ENCODE results near the gene ARHGEF28. TPM values are rescaled to one million over a fixed set of nuclear protein-coding genes. Genes with fewer than 3 reads are reported as not detected.
A peak's percentile ranks its signal among the peaks of the same experiment; 100 is the strongest.

The ARHGEF28 gene
- total RNA-seq, 1 donor from 2014 or later, result 51.8 TPM

GRCh38 chr5:73825199-73825598, 199.2 kb downstream of the ARHGEF28 start:
- ATAC-seq (no peak), DNase-seq (ENCODE audit: low spot score) (no peak)
- intact Hi-C loops (cut with DNase I), result no loop called here

- intact Hi-C loops (cut with DNase I), result no loop called here
- ATAC-seq (no peak), DNase-seq (ENCODE audit: low spot score) (no peak)
These were observed 199.7 kb downstream of the ARHGEF28 start for GRCh38 chr5:73825736-73826135.

GRCh38 chr5:73826301-73827105, 200.5 kb downstream of the ARHGEF28 start:
- ATAC-seq (peak; percentile 78), DNase-seq (ENCODE audit: low spot score) (no peak)

GRCh38 chr5:73827106-73827450, 201.1 kb downstream of the ARHGEF28 start:
- no peak for DNase-seq (ENCODE audit: low spot score)
- intact Hi-C loops (cut with DNase I), result no loop called here
- no peak for ATAC-seq

More at GRCh38 chr5:73826301-73827105, 200.5 kb downstream of the ARHGEF28 start:
- intact Hi-C loops (cut with DNase I), result no loop called here

GRCh38 chr5:73828465-73828864, 202.5 kb downstream of the ARHGEF28 start:
- intact Hi-C loops (cut with DNase I), result no loop called here
- ATAC-seq (no peak), DNase-seq (ENCODE audit: low spot score) (no peak)

- no peak for DNase-seq (ENCODE audit: low spot score)
- intact Hi-C loops (cut with DNase I), result no loop called here
- no peak for ATAC-seq
These were observed 204.7 kb downstream of the ARHGEF28 start for GRCh38 chr5:73830646-73831045.

GRCh38 chr5:73831066-73831465, 205.1 kb downstream of the ARHGEF28 start:
- intact Hi-C loops (cut with DNase I), result no loop called here
- no peak for DNase-seq (ENCODE audit: low spot score)
- no peak for ATAC-seq

- DNase-seq (ENCODE audit: low spot score) (no peak), ATAC-seq (no peak)
- intact Hi-C loops (cut with DNase I), result no loop called here
These were observed 208.7 kb downstream of the ARHGEF28 start for GRCh38 chr5:73834693-73835092.

GRCh38 chr5:73835726-73836125, 209.7 kb downstream of the ARHGEF28 start:
- ATAC-seq, result no peak
- no peak for DNase-seq (ENCODE audit: low spot score)
- intact Hi-C loops (cut with DNase I), result no loop called here

GRCh38 chr5:73836607-73837006, 210.6 kb downstream of the ARHGEF28 start:
- no peak for ATAC-seq
- intact Hi-C loops (cut with DNase I), result no loop called here
- DNase-seq (ENCODE audit: low spot score), result no peak

GRCh38 chr5:73838901-73839300, 212.9 kb downstream of the ARHGEF28 start:
- intact Hi-C loops (cut with DNase I), result no loop called here
- ATAC-seq (no peak), DNase-seq (ENCODE audit: low spot score) (no peak)

GRCh38 chr5:73841641-73842040, 215.6 kb downstream of the ARHGEF28 start:
- no peak for DNase-seq (ENCODE audit: low spot score)
- ATAC-seq, result no peak
- intact Hi-C loops (cut with DNase I), result no loop called here

GRCh38 chr5:73844165-73844564, 218.2 kb downstream of the ARHGEF28 start:
- intact Hi-C loops (cut with DNase I), result no loop called here
- no peak for ATAC-seq
- no peak for DNase-seq (ENCODE audit: low spot score)

- intact Hi-C loops (cut with DNase I), result no loop called here
- ATAC-seq (no peak), DNase-seq (ENCODE audit: low spot score) (no peak)
These were observed 225.6 kb downstream of the ARHGEF28 start for GRCh38 chr5:73851471-73852181.

- ATAC-seq (no peak), DNase-seq (ENCODE audit: low spot score) (no peak)
- intact Hi-C loops (cut with DNase I), result no loop called here
These were observed 227.1 kb downstream of the ARHGEF28 start for GRCh38 chr5:73853091-73853490.

GRCh38 chr5:73856997-73857396, 231.0 kb downstream of the ARHGEF28 start:
- intact Hi-C loops (cut with DNase I), result no loop called here
- no peak for DNase-seq (ENCODE audit: low spot score)
- peak; percentile 67 for ATAC-seq

- intact Hi-C loops (cut with DNase I), result no loop called here
- DNase-seq (ENCODE audit: low spot score) (no peak), ATAC-seq (no peak)
These were observed 231.4 kb downstream of the ARHGEF28 start for GRCh38 chr5:73857446-73857845.

GRCh38 chr5:73858054-73858453, 232.1 kb downstream of the ARHGEF28 start:
- peak; percentile 35 for ATAC-seq
- intact Hi-C loops (cut with DNase I), result no loop called here
- no peak for DNase-seq (ENCODE audit: low spot score)

GRCh38 chr5:73858776-73859175, 232.8 kb downstream of the ARHGEF28 start:
- ATAC-seq, result peak; percentile 24
- no peak for DNase-seq (ENCODE audit: low spot score)
- intact Hi-C loops (cut with DNase I), result no loop called here

GRCh38 chr5:73859696-73860095, 233.7 kb downstream of the ARHGEF28 start:
- DNase-seq (ENCODE audit: low spot score) (no peak), ATAC-seq (no peak)
- intact Hi-C loops (cut with DNase I), result no loop called here

All from sciatic nerve (tissue), 2 donors.